Measurements from ENCODE around the gene CSNK1G1. TPM values are rescaled to one million over a fixed set of nuclear protein-coding genes. Genes with fewer than 3 reads are reported as not detected.

The CSNK1G1 gene
- polyA plus RNA-seq, 1 donor from 2014 or later, result 18.9 TPM

- Histone ChIP-seq H3K36me3 (ENCODE audit: insufficient read depth, low read length) (no peaks in the 10 kb centered on the region), H3K27me3 (ENCODE audit: insufficient read depth, low read depth, low read length) (no peaks in the 10 kb centered on the region), H3F3A (ENCODE audit: insufficient read depth, low read length, poor library complexity, severe bottlenecking) (no peaks in the 10 kb centered on the region), H3K9ac (ENCODE audit: low read length) (no peak overlapping the region), H3K4me3 (ENCODE audit: low read length) (no peak overlapping the region), H3K9me3 (ENCODE audit: low read length) (no peaks in the 10 kb centered on the region), H3K9me2 (ENCODE audit: insufficient read depth, low read length) (no peaks in the 10 kb centered on the region), H3K4me2 (ENCODE audit: low read length) (no peak overlapping the region), H3K79me2 (replicated peaks; ENCODE audit: insufficient read depth, low read length) (no peaks in the 10 kb centered on the region), H2AFZ (ENCODE audit: low read depth, low read length) (no peak overlapping the region), H3K27ac (ENCODE audit: low read length) (no peak overlapping the region), H4K20me1 (ENCODE audit: insufficient read depth) (no peaks in the 10 kb centered on the region)
- no peak for TF ChIP-seq CTCF (IDR thresholded peaks at IDR 0.05; ENCODE audit: poor library complexity, severe bottlenecking)
- TF ChIP-seq EZH2 (IDR thresholded peaks at IDR 0.05; ENCODE audit: borderline replicate concordance, insufficient read depth, low read length, poor library complexity, severe bottlenecking), result no peak
- no peak for TF ChIP-seq EP300 (conservative IDR thresholded peaks at IDR 0.05; ENCODE audit: poor library complexity, severe bottlenecking)
- no peak for TF ChIP-seq TAF1 (IDR thresholded peaks at IDR 0.05; ENCODE audit: low read depth)
- no peak for TF ChIP-seq POLR2AphosphoS5 (IDR thresholded peaks at IDR 0.05)
- no peak for TF ChIP-seq SMC3 (conservative IDR thresholded peaks at IDR 0.05; ENCODE audit: poor library complexity)
- TF ChIP-seq REST (IDR thresholded peaks at IDR 0.05; ENCODE audit: borderline replicate concordance), result no peak
- TF ChIP-seq MXI1 (conservative IDR thresholded peaks at IDR 0.05; ENCODE audit: poor library complexity, severe bottlenecking), result no peak
- no peak for TF ChIP-seq RAD21 (conservative IDR thresholded peaks at IDR 0.05)
These were observed 106.6 kb downstream of the CSNK1G1 start for GRCh38 chr15:64249406-64249805.

GRCh38 chr15:64247906-64248541 lies 107.9 kb downstream of the CSNK1G1 start:
- H3K4me2 ChIP-seq (ENCODE audit: low read length), result no peak overlapping the region

More at GRCh38 chr15:64247906-64248541, 107.9 kb downstream of the CSNK1G1 start:
- Histone ChIP-seq H3K36me3 (ENCODE audit: insufficient read depth, low read length) (no peaks in the 10 kb centered on the region), H3K9me3 (ENCODE audit: low read length) (no peaks in the 10 kb centered on the region), H3F3A (ENCODE audit: insufficient read depth, low read length, poor library complexity, severe bottlenecking) (no peaks in the 10 kb centered on the region), H3K4me3 (ENCODE audit: low read length) (no peak overlapping the region), H4K20me1 (ENCODE audit: insufficient read depth) (no peaks in the 10 kb centered on the region), H3K9ac (ENCODE audit: low read length) (no peak overlapping the region), H2AFZ (ENCODE audit: low read depth, low read length) (no peak overlapping the region), H3K27ac (ENCODE audit: low read length) (no peak overlapping the region), H3K9me2 (ENCODE audit: insufficient read depth, low read length) (no peaks in the 10 kb centered on the region), H3K27me3 (ENCODE audit: insufficient read depth, low read depth, low read length) (no peaks in the 10 kb centered on the region), H3K79me2 (replicated peaks; ENCODE audit: insufficient read depth, low read length) (no peaks in the 10 kb centered on the region)
- TF ChIP-seq RAD21 (conservative IDR thresholded peaks at IDR 0.05), result no peak
- TF ChIP-seq SMC3 (conservative IDR thresholded peaks at IDR 0.05; ENCODE audit: poor library complexity), result no peak
- TF ChIP-seq TAF1 (IDR thresholded peaks at IDR 0.05; ENCODE audit: low read depth), result no peak
- TF ChIP-seq EZH2 (IDR thresholded peaks at IDR 0.05; ENCODE audit: borderline replicate concordance, insufficient read depth, low read length, poor library complexity, severe bottlenecking), result no peak
- TF ChIP-seq POLR2AphosphoS5 (IDR thresholded peaks at IDR 0.05), result no peak
- no peak for TF ChIP-seq MXI1 (conservative IDR thresholded peaks at IDR 0.05; ENCODE audit: poor library complexity, severe bottlenecking)
- TF ChIP-seq CTCF (IDR thresholded peaks at IDR 0.05; ENCODE audit: poor library complexity, severe bottlenecking), result no peak
